HepG2 (cell line): ENCODE data around the gene CCL19.

Source experiments
- CEBPB ChIP-seq: IDR thresholded peaks from 2 replicates; pipeline ENCODE4 v1.6.1; 2011; ENCODE audit warnings: low read depth, low read length, improper control_type of control experiment, borderline replicate concordance
- HBP1 ChIP-seq: IDR thresholded peaks from 2 replicates; pipeline ENCODE4 v1.6.1; 2016; ENCODE audit warnings: low read depth, control low read depth
- HCFC1 ChIP-seq: fragments of 150-350 bp; IDR thresholded peaks from 2 replicates; pipeline ENCODE4 v1.6.1; 2014; ENCODE audit warnings: low read depth, low read length
- JUN ChIP-seq: sonication (generic); formaldehyde crosslinking; IDR thresholded peaks from 2 replicates; pipeline ENCODE4 v1.4.0; 2020; ENCODE audit warnings: mild to moderate bottlenecking, missing genetic modification reagents
- KDM5A ChIP-seq: fragments of 200-600 bp; sonication (generic); IDR thresholded peaks from 2 replicates; pipeline ENCODE4 v1.7.0; 2018; ENCODE audit warnings: antibody characterized with exemption, mild to moderate bottlenecking, low read length, borderline replicate concordance
- POLR2A ChIP-seq, 2 experiments: IDR thresholded peaks; 2 replicates each; pipeline ENCODE4 v1.6.1; 2011; ENCODE audit warnings: low read depth in 2 of 2, low read length in 2 of 2, mild to moderate bottlenecking in 1 of 2, moderate library complexity in 1 of 2; ENCODE audit not compliant: insufficient read depth in 1 of 2
- RFX3 ChIP-seq: IDR thresholded peaks from 2 replicates; pipeline ENCODE4 v1.6.1; 2016; ENCODE audit warnings: missing biosample characterization, missing genetic modification reagents
- SOX5 ChIP-seq: IDR thresholded peaks from 2 replicates; pipeline ENCODE4 v1.6.1; 2016; ENCODE audit warnings: borderline replicate concordance
- ZNF343 ChIP-seq: sonication (generic); formaldehyde crosslinking; IDR thresholded peaks from 2 replicates; pipeline ENCODE4 v1.4.0; 2020; ENCODE audit warnings: mild to moderate bottlenecking, missing genetic modification reagents
- TF ChIP-seq, protein P1 (sequence below): sonication (generic); formaldehyde crosslinking; IDR thresholded peaks from 2 replicates; pipeline ENCODE4 v1.5.1; 2020; ENCODE audit warnings: mild to moderate bottlenecking, missing genetic modification reagents, moderate library complexity

DNA sequence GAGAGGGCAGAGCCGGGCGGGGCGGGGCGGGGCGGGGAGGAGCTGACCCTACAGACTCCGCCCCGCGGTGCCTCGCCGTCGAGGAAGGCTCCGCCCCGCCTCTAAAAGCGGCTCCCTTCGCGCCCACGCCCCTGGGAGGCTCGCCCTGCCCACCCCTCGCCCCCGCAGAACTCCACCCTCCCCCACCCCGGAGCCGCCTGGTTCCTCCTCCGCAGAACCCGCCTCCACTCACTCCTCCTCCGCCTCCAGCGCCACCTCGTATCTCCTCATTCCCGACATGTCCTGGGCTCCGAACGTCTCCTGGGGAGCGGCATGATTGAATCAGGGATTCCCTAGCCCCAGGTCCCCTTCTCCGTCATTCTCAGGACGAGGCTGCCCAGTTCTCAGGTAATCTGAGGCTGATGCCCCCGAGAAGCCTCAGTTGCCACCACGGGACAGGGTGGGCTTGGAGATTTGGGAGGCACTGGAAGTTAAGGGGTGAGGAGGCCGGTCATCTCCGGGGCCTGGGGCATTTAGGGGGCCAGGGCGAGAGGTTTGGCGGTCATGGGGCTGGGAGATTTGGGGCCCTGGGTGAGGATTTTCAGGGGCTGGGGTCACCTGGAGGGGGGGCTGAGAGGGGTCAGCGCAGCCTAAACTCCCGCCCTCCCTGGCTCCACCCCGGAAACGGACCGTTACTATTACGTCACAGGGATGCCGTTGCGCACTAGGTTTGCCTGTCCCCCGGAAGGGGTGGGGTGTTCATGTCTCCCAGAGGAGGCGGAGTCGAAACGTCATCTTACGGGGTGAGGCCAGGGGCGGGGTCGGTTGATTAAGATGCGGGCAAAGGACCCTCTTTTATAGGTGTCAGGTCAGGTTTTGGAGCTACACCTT, 25.5 kb downstream of the CCL19 start:
- no peak for TF ChIP-seq HBP1 (CRISPR knock-in tag)
- no peak for TF ChIP-seq SOX5
- TF ChIP-seq KDM5A: no peak
- peak; percentile 73; the same call in 1 of the 2 replicates for TF ChIP-seq CEBPB
- no peak for TF ChIP-seq RFX3 (CRISPR knock-in tag)
- no peak for TF ChIP-seq HCFC1
- TF ChIP-seq, protein P1, sequence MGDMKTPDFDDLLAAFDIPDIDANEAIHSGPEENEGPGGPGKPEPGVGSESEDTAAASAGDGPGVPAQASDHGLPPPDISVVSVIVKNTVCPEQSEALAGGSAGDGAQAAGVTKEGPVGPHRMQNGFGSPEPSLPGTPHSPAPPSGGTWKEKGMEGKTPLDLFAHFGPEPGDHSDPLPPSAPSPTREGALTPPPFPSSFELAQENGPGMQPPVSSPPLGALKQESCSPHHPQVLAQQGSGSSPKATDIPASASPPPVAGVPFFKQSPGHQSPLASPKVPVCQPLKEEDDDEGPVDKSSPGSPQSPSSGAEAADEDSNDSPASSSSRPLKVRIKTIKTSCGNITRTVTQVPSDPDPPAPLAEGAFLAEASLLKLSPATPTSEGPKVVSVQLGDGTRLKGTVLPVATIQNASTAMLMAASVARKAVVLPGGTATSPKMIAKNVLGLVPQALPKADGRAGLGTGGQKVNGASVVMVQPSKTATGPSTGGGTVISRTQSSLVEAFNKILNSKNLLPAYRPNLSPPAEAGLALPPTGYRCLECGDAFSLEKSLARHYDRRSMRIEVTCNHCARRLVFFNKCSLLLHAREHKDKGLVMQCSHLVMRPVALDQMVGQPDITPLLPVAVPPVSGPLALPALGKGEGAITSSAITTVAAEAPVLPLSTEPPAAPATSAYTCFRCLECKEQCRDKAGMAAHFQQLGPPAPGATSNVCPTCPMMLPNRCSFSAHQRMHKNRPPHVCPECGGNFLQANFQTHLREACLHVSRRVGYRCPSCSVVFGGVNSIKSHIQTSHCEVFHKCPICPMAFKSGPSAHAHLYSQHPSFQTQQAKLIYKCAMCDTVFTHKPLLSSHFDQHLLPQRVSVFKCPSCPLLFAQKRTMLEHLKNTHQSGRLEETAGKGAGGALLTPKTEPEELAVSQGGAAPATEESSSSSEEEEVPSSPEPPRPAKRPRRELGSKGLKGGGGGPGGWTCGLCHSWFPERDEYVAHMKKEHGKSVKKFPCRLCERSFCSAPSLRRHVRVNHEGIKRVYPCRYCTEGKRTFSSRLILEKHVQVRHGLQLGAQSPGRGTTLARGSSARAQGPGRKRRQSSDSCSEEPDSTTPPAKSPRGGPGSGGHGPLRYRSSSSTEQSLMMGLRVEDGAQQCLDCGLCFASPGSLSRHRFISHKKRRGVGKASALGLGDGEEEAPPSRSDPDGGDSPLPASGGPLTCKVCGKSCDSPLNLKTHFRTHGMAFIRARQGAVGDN: peak; percentile 41; the same call in 1 of the 2 replicates
- TF ChIP-seq ZNF343: no peak
- TF ChIP-seq POLR2A (IDR thresholded peaks at IDR 0.05; ENCODE audit: insufficient read depth in 1 of 2, low read depth in 2 of 2, low read length in 2 of 2): no peak; a peak in 1 of 4 replicates
- no peak for TF ChIP-seq JUN
